HepG2 (cell line): ENCODE measurements around the gene GGPS1. TPM values are rescaled to one million over a fixed set of nuclear protein-coding genes. Genes with fewer than 3 reads are reported as not detected.
A peak's percentile ranks its signal among the peaks of the same experiment; 100 is the strongest.

ENCODE experiments used
- CREB1 ChIP-seq, 2 experiments: fragments of 450-650 bp in 1 of 2; IDR thresholded peaks; 2 replicates each; pipeline ENCODE4 v1.6.1; 2016 to 2017; ENCODE audit warnings: control low read depth in 1 of 2, mild to moderate bottlenecking in 1 of 2, missing compliant biosample characterization in 1 of 2, missing genetic modification characterization in 1 of 2
- FOXC1 ChIP-seq: sonication (generic); formaldehyde crosslinking; IDR thresholded peaks from 2 replicates; pipeline ENCODE4 v1.8.0; 2022; ENCODE audit warnings: mild to moderate bottlenecking, missing genetic modification reagents, borderline replicate concordance
- KDM2A ChIP-seq: sonication (generic); formaldehyde crosslinking; IDR thresholded peaks from 2 replicates; pipeline ENCODE4 v1.4.0; 2020; ENCODE audit warnings: low read depth, missing genetic modification reagents, borderline replicate concordance
- MIXL1 ChIP-seq: IDR thresholded peaks from 2 replicates; pipeline ENCODE4 v1.6.1; 2016
- POLR2G ChIP-seq: fragments of 200-400 bp; formaldehyde crosslinking; IDR thresholded peaks from 2 replicates; pipeline ENCODE4 v1.6.1; 2018; ENCODE audit warnings: mild to moderate bottlenecking, low read depth, low read length, moderate library complexity
- SALL1 ChIP-seq: sonication (generic); formaldehyde crosslinking; IDR thresholded peaks from 2 replicates; pipeline ENCODE4 v1.8.0; 2022; ENCODE audit warnings: mild to moderate bottlenecking, missing genetic modification reagents
- SMC3 ChIP-seq: IDR thresholded peaks from 2 replicates; pipeline ENCODE4 v1.6.1; 2011; ENCODE audit warnings: low read length, improper control_type of control experiment
- SP140L ChIP-seq: sonication (generic); formaldehyde crosslinking; IDR thresholded peaks from 2 replicates; pipeline ENCODE4 v1.4.0; 2020; ENCODE audit warnings: missing genetic modification reagents, borderline replicate concordance
- TARDBP ChIP-seq: sonication (generic); formaldehyde crosslinking; IDR thresholded peaks from 2 replicates; pipeline ENCODE4 v1.8.0; 2022; ENCODE audit warnings: mild to moderate bottlenecking, missing genetic modification reagents
- TBL1XR1 ChIP-seq: fragments of 150-350 bp; IDR thresholded peaks from 2 replicates; pipeline ENCODE4 v1.6.1; 2014; ENCODE audit warnings: borderline replicate concordance, low read length; ENCODE audit not compliant: partially characterized antibody
- TBX2 ChIP-seq: sonication (generic); formaldehyde crosslinking; IDR thresholded peaks from 2 replicates; pipeline ENCODE4 v1.5.0; 2020; ENCODE audit warnings: missing genetic modification reagents, mild to moderate bottlenecking, borderline replicate concordance
- TGIF2 ChIP-seq: IDR thresholded peaks from 2 replicates; pipeline ENCODE4 v1.6.1; 2016; ENCODE audit warnings: control low read depth, missing compliant biosample characterization
- TRIM24 ChIP-seq: sonication (generic); formaldehyde crosslinking; IDR thresholded peaks from 2 replicates; pipeline ENCODE4 v1.8.0; 2022; ENCODE audit warnings: mild to moderate bottlenecking, missing genetic modification reagents
- ZFY ChIP-seq: sonication (generic); formaldehyde crosslinking; IDR thresholded peaks from 2 replicates; pipeline ENCODE4 v1.4.0; 2020; ENCODE audit warnings: missing genetic modification reagents
- ZNF263 ChIP-seq: sonication (generic); formaldehyde crosslinking; IDR thresholded peaks from 2 replicates; pipeline ENCODE4 v1.4.0; 2020; ENCODE audit warnings: missing genetic modification reagents
- ZNF33B ChIP-seq: sonication (generic); formaldehyde crosslinking; IDR thresholded peaks from 2 replicates; pipeline ENCODE4 v1.5.1; 2020; ENCODE audit warnings: mild to moderate bottlenecking, missing genetic modification reagents
- ZNF598 ChIP-seq: sonication (generic); formaldehyde crosslinking; IDR thresholded peaks from 2 replicates; pipeline ENCODE4 v1.5.1; 2020; ENCODE audit warnings: mild to moderate bottlenecking, missing genetic modification reagents, borderline replicate concordance
- ZNF777 ChIP-seq: sonication (generic); formaldehyde crosslinking; IDR thresholded peaks from 2 replicates; pipeline ENCODE4 v1.4.0; 2020; ENCODE audit warnings: missing genetic modification reagents
- polyA plus RNA-seq, 8 experiments: library from polyadenylated mRNA; depleted of rRNA in 3 of 8; stranded (reverse) in 7 of 8; unstranded in 1 of 8; fragments of >200 nt; fragmentation: Illumina TruSeq in 4 of 8; extraction: Trizol in 4 of 8; gene quantifications; 2 replicates each; pipeline versions ENCODE4 v1.2.1 to v1.2.3, GENCODE V29; 2011 to 2016; ENCODE audit warnings: low read depth in 4 of 8, missing spikeins in 1 of 8, mixed read lengths in 1 of 8; ENCODE audit not compliant: insufficient read depth in 1 of 8
- total RNA-seq, 5 experiments: library from RNA; depleted of rRNA; stranded (reverse); fragments of >200 nt; fragmentation: Illumina TruSeq; extraction: Trizol; gene quantifications; 2 replicates each; pipeline ENCODE4 v1.2.3, GENCODE V29; 2016; ENCODE audit warnings: low read depth in 1 of 5
- TF ChIP-seq, protein P1 (sequence below), 2 experiments: sonication (generic) in 1 of 2; formaldehyde crosslinking in 1 of 2; IDR thresholded peaks; 2 replicates each; pipeline versions ENCODE4 v1.4.0 to v1.6.1; 2018 to 2020; ENCODE audit warnings: missing genetic modification reagents in 2 of 2, borderline replicate concordance in 1 of 2, low read depth in 1 of 2, mild to moderate bottlenecking in 1 of 2, missing biosample characterization in 1 of 2
- TF ChIP-seq, protein P2 (sequence below): sonication (generic); formaldehyde crosslinking; conservative IDR thresholded peaks from 2 replicates; pipeline ENCODE4 v1.8.0; 2022; ENCODE audit warnings: mild to moderate bottlenecking, moderate library complexity, missing genetic modification reagents
- TF ChIP-seq, protein P3 (sequence below): sonication (generic); formaldehyde crosslinking; IDR thresholded peaks from 2 replicates; pipeline ENCODE4 v1.4.0; 2020; ENCODE audit warnings: missing genetic modification reagents, borderline replicate concordance

Gene GGPS1
- total and polyA plus RNA-seq, 2 of the 13 experiments (the other 11 are each of a cell fraction or from before 2014, with no cell fraction given), result 28.8 to 42.6 TPM

DNA sequence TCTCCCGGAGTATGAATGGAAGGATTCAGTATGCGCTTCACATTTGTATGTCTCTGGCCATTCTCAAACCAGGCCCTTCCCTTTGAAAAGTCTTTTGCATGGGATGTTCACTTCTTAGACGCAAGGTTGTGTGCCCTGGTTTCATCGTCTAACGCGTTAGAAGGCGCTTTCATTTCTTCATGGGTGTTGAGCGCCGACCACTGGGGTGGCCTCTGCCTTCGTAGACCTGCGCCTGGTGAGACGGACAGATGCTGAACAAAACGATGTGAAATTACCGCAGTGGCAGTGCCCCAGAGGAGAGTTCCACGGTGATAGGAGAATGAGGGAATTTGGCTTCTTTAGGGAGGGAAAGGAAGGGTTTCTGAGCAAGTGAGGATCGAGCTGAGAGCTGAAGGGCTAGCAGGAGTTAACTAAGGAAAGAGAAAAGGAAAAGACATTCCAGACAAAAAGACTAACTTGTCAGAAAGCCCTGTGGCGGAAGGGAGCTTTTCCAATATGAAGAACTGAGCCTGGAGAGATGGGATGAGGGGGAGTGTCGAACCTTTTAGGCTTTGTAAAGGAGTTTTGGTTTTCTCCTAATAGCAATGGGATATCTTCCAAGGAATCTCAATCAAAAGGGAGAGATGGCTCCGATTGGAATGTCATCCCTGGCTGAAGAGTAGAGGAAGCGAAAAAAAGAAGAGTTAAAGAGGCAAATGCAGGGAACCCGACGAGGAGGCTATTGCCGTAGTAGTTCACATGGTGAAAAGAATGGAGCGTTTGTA lies 951 bp downstream of the GGPS1 start (continued):
- TF ChIP-seq SP140L, result 0 out of 2 replicates have a peak, but pooled peaks have one; percentile 7
- peak; percentile 49 for TF ChIP-seq ZFY (CRISPR knock-in tag)
- peak; percentile 13; the same call in 1 of the 2 replicates for TF ChIP-seq TBX2 (CRISPR knock-in tag)
- TF ChIP-seq, protein P1, sequence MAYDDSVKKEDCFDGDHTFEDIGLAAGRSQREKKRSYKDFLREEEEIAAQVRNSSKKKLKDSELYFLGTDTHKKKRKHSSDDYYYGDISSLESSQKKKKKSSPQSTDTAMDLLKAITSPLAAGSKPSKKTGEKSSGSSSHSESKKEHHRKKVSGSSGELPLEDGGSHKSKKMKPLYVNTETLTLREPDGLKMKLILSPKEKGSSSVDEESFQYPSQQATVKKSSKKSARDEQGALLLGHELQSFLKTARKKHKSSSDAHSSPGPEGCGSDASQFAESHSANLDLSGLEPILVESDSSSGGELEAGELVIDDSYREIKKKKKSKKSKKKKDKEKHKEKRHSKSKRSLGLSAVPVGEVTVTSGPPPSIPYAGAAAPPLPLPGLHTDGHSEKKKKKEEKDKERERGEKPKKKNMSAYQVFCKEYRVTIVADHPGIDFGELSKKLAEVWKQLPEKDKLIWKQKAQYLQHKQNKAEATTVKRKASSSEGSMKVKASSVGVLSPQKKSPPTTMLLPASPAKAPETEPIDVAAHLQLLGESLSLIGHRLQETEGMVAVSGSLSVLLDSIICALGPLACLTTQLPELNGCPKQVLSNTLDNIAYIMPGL (CRISPR knock-in tag; IDR thresholded peaks at IDR 0.05; ENCODE audit: borderline replicate concordance in 1 of 2, low read depth in 1 of 2), result peak in 1 of 2 experiments; percentile 47; a peak in 1 of 4 replicates
- TF ChIP-seq TARDBP (CRISPR knock-in tag), result 0 out of 2 replicates have a peak, but pooled peaks have one; percentile 5
- TF ChIP-seq, protein P2, sequence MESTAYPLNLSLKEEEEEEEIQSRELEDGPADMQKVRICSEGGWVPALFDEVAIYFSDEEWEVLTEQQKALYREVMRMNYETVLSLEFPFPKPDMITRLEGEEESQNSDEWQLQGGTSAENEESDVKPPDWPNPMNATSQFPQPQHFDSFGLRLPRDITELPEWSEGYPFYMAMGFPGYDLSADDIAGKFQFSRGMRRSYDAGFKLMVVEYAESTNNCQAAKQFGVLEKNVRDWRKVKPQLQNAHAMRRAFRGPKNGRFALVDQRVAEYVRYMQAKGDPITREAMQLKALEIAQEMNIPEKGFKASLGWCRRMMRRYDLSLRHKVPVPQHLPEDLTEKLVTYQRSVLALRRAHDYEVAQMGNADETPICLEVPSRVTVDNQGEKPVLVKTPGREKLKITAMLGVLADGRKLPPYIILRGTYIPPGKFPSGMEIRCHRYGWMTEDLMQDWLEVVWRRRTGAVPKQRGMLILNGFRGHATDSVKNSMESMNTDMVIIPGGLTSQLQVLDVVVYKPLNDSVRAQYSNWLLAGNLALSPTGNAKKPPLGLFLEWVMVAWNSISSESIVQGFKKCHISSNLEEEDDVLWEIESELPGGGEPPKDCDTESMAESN (CRISPR knock-in tag), result 0 out of 2 replicates have a peak, but pooled peaks have one; percentile 21
- no peak for TF ChIP-seq KDM2A (CRISPR knock-in tag)
- no peak for TF ChIP-seq SMC3
- TF ChIP-seq CREB1 (IDR thresholded peaks at IDR 0.05), result no peak
- TF ChIP-seq CREB1 (CRISPR knock-in tag; IDR thresholded peaks at IDR 0.05), result 0 out of 2 replicates have a peak, but pooled peaks have one; percentile 19
- peak; percentile 48; the same call in 1 of the 2 replicates for TF ChIP-seq ZNF263
- 0 out of 2 replicates have a peak, but pooled peaks have one; percentile 30 for TF ChIP-seq TRIM24 (CRISPR knock-in tag)
- peak; percentile 2; the same call in 1 of the 2 replicates for TF ChIP-seq ZNF777
- 0 out of 2 replicates have a peak, but pooled peaks have one; percentile 7 for TF ChIP-seq SALL1 (CRISPR knock-in tag)
- TF ChIP-seq MIXL1 (CRISPR knock-in tag), result 0 out of 2 replicates have a peak, but pooled peaks have one; percentile 2
- peak; percentile 34; the same call in 1 of the 2 replicates for TF ChIP-seq TGIF2
- TF ChIP-seq, protein P3, sequence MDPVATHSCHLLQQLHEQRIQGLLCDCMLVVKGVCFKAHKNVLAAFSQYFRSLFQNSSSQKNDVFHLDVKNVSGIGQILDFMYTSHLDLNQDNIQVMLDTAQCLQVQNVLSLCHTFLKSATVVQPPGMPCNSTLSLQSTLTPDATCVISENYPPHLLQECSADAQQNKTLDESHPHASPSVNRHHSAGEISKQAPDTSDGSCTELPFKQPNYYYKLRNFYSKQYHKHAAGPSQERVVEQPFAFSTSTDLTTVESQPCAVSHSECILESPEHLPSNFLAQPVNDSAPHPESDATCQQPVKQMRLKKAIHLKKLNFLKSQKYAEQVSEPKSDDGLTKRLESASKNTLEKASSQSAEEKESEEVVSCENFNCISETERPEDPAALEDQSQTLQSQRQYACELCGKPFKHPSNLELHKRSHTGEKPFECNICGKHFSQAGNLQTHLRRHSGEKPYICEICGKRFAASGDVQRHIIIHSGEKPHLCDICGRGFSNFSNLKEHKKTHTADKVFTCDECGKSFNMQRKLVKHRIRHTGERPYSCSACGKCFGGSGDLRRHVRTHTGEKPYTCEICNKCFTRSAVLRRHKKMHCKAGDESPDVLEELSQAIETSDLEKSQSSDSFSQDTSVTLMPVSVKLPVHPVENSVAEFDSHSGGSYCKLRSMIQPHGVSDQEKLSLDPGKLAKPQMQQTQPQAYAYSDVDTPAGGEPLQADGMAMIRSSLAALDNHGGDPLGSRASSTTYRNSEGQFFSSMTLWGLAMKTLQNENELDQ (CRISPR knock-in tag), result no peak
- peak; percentile 18; the same call in 1 of the 2 replicates for TF ChIP-seq FOXC1 (CRISPR knock-in tag)
- TF ChIP-seq ZNF33B, result 0 out of 2 replicates have a peak, but pooled peaks have one; percentile 56
- TF ChIP-seq ZNF598, result no peak
- TF ChIP-seq POLR2G, result peak; percentile 10; the same call in 1 of the 2 replicates
- TF ChIP-seq TBL1XR1, result peak; percentile 3
